NCI-H526 (cell line): Measurements from ENCODE around the gene MAST1.
"Not testable (repeated sequence)": the region's sequence is repeated elsewhere in the genome, so short reads cannot be mapped to it uniquely, and the experiment has no call there.

Experiments
- DNase-seq, 2 experiments: peaks; one replicate each; lab custom pipeline; 2025; lab: John Stamatoyannopoulos, UW

The MAST1 gene

GRCh38 chr19:12872255-12872654 is 33.9 kb downstream of the MAST1 start:
- no peak for DNase-seq

DNA sequence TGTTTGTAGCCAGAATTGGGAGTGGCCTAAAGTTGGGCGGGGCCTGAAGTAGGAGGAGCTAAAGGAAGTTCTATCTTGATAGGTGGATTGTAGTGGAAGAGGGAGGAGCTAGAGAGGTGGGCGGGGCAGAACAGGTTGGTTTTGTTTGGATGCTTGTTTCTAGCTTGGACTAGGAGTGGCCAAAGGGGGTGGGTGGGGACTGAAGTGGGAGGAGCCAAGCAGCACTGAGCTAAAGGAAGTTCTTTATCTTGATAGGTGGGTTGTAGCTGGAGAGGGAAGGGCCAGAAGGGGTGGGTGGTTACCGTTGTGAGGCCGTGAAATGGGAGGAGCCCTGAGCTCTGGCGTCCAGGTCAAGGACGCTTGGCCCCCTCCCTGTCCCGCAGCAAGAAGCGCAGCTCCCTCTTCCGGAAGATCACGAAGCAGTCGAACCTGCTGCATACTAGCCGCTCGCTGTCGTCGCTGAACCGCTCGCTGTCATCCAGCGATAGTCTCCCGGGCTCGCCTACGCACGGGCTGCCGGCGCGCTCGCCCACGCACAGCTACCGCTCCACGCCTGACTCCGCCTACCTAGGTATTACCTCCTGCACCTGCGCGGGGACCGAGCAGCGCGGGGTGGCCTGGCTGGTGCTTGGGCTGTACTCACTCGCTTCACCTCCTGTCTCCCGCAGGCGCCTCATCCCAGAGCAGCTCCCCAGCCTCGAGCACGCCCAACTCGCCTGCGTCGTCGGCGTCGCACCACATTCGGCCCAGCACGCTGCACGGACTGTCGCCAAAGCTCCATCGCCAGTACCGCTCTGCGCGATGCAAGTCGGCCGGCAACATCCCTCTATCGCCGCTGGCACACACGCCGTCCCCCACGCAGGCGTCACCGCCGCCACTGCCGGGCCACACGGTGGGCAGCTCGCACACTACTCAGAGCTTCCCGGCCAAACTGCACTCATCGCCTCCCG is 34.9 kb downstream of the MAST1 start:
- peak in 1 of 2 experiments; percentile 20 for DNase-seq

- DNase-seq: no peak
These were observed 35.8 kb downstream of the MAST1 start for GRCh38 chr19:12873891-12874745.

- no peak for DNase-seq
These were observed 36.8 kb downstream of the MAST1 start for GRCh38 chr19:12875086-12875485.

- DNase-seq: peak in 1 of 2 experiments; percentile 48
These were observed 42.3 kb downstream of the MAST1 start for GRCh38 chr19:12880551-12881171.

- peak; percentile 78 to 94 for DNase-seq
These were observed 43.0 kb downstream of the MAST1 start, which contains the start of gene DNASE2 for GRCh38 chr19:12881172-12881808. DNASE2 (minus strand) TSS chr19:12881449; CDS start chr19:12881375, 74 bp downstream.

- DNase-seq: no peak
These were observed 44.3 kb downstream of the MAST1 start for GRCh38 chr19:12882589-12882988.

GRCh38 chr19:12884202-12884601 is 45.9 kb downstream of the MAST1 start:
- no peak for DNase-seq

DNA sequence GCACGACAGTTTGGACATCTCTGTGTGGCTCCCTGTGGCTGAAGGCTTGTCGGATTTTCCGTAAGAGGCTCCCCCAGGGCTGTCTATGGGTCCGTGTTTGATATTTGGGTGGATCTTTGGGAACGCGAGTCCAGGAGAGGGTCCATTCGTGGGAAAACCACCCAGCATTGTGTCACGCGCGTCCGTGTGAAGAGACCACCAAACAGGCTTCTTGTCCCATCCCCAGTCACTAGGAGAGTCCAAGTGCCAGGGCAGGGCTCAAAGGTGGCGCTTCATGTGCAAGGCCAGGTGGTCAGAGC is 46.3 kb downstream of the MAST1 start:
- DNase-seq: no peak

- peak; percentile 80 to 95 for DNase-seq
These were observed 46.8 kb downstream of the MAST1 start for GRCh38 chr19:12884926-12885748.

DNA sequence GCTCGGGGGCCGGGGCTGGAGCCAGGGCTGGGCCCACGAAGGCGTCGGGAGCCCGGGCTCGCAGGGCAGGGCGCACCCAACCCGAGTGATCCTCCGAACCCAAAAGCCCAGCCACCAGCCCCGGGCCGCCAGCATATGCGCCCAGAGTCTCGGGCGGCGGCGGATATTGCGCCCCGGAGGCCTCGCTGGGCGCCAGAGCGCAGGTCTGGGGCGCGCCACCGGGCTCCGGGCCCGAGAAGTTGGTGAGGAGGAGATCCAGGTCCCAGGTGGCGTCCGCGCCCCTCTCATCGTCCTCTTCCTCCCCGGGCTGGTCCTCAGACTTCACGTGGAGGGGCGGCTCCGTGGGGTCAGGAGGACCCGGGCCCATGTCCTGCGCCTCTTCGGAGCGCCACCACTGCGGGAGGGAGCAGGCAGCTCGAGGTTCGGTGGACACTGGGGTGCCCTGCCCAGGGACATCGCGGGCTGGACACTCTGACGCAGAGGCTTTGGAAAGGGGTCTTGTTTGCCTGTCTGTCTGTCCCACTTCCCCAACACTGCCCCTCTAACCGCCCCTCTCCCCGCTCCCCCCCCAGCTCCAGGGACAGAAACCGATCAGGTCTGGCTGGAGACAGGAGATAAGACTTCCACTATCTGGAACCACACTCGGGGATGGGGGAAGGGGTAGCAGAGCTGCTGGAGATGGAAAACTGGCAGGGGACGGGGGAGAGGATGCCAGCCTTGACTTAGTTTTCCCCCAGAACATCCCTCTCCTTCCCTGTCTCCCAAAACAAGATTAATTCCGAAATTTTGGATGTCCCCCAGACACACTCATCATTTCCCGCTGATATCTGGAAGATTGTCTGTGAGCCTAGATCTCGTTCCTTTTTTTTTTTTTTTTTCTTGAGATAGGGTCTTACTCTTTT is 47.7 kb downstream of the MAST1 start:
- DNase-seq: no peak

DNA sequence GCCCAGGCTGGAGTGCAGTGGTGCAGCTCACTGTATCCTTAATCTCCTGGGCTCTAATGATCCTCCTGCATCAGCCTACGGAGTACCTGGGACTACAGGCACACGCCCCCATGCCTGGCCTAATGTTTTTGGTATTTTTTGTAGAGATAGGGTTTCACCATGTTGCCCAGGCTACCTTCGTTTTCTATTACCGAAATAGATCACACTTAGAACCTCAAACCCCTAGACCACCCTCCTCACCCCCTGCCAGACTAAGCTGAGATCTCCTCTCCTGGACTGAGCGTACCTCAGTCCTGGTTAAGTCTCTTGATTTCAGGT is 48.3 kb downstream of the MAST1 start:
- DNase-seq: no peak

DNA sequence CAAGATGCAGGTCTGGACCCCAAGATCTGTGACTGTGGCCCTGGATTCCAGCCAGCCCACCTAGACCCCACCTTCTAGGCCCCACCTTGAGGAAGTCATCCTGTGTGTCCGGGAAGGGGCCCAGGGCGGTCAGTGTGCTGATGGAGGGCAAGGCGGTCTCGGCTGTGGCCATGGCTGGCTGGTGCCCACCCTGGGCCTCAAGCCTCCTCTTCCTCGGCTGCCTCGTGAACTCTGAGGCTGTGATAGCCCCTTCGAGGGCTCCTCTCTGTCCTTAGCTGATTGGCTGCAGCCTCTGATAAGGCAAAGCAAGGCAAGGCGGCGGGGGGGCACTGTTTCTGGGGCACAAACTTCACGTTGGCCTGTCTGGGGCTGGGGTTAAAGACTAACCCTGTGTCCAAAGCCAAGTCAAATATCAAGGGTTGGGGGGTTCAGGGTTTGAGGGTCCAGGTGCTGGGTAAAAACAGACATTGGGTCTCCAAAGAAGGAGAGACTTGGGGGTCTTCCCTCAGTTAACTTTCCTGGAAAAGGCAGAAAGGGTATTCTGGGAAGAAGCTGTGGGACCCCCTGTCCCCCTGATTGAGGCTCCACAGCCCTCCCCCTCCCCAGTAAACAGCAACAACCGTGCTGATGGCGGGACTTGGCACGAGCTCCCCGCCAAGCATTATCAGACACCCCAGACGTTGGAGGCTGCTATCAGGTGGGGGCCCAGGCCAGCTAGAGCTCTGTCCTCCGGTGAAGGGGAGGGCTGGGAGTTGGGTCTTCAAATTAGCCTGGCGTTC is 48.8 kb downstream of the MAST1 start, which contains the start of gene KLF1:
Gene KLF1 (minus strand): TSS at position 233 of the 779 bp plus-strand sequence. CDS start 61 bp downstream, at position 172.
- DNase-seq: no peak

DNA sequence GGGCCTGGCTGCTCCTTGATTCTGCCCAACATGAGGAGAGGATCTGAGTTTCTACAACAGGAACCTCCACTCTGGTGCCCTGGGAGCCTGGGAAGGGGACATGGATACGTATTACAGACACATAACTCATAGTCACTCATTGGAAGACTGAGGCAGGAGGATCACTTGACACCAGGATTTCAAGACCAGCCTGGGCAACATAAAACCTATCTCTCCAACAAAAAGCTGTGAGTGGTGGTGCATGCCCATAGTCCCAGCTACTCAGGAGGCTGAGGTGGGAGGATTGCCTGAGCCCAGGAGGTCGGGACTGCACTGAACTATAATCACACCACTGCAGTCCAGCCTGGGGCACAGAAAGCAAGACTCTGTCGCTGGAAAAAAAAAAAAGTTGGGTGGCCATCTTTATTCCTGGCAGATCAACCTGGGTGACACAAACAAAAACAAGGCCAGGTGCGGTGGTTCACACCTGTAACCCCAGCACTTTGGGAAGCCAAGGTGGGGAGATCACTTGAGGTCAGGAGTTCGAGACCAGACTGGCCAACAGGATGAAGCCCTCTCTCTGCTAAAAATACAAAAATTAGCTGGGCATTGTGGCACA is 49.8 kb downstream of the MAST1 start:
- DNase-seq: no peak

GRCh38 chr19:12890299-12890786 is 52.0 kb downstream of the MAST1 start:
- DNase-seq: not testable (repeated sequence)

- peak; percentile 97 to 98 for DNase-seq
These were observed 52.7 kb downstream of the MAST1 start, which contains the start of gene GCDH for GRCh38 chr19:12890787-12891552. GCDH (plus strand) TSS chr19:12891160; CDS start chr19:12891305, 145 bp downstream.

- DNase-seq: peak in 1 of 2 experiments; percentile 7
These were observed 53.3 kb downstream of the MAST1 start for GRCh38 chr19:12891553-12892021.
